GM21619 (cell line): ENCODE results near the gene MED12.

Experiments
- ATAC-seq: cut with Tn5 transposase; IDR thresholded peaks from one replicate; pipeline ENCODE4 v1.9.1; 2021; ENCODE audit not compliant: unreplicated experiment

MED12 gene

GRCh38 chrX:71191248-71191647 is 72.9 kb downstream of the MED12 start:
- no peak for ATAC-seq
